Right lobe of liver (tissue), 4 donors: ENCODE measurements around the gene ATP6V1F.

Experiments used
- CTCF ChIP-seq, 4 donors: fragments of 200-600 bp in 3 of 4; fragments of 450-650 bp in 1 of 4; IDR thresholded peaks; one replicate each; pipeline versions ENCODE4 v1.5.1 to v1.8.0; 2016 to 2022; ENCODE audit warnings: antibody characterized with exemption in 4 of 4, mild to moderate bottlenecking in 2 of 4
- POLR2A ChIP-seq: fragments of 450-650 bp; IDR thresholded peaks from one replicate; pipeline ENCODE4 v1.6.1; 2017; ENCODE audit warnings: antibody characterized with exemption, mild to moderate bottlenecking
- donor health status: DM: no; HTN: no; CAD: no.
- donor health status: DM: no; HTN: no; CAD: no.
- donor health status: DM: no; HTN: yes; CAD: no.

- no peak for TF ChIP-seq POLR2A
- TF ChIP-seq CTCF (IDR thresholded peaks at IDR 0.05): no peak
Observed at GRCh38 chr7:128849156-128849515, 13.5 kb upstream of the ATP6V1F start.
